Thoracic aorta (tissue), 2 donors: ENCODE data around the gene TNPO3. TPM values are rescaled to one million over a fixed set of nuclear protein-coding genes. Genes with fewer than 3 reads are reported as not detected.

Source experiments
- ATAC-seq: fragments of 150-250 bp; one replicate; pipeline ENCODE4 v1.8.0; 2017; ENCODE audit warnings: low read depth; ENCODE audit not compliant: insufficient number of reproducible peaks, low FRiP score
- DNase-seq: peaks from one replicate; pipeline ENCODE4 v3.0.0-alpha.2; 2020; ENCODE audit warnings: low spot score
- H3K27ac ChIP-seq, 2 donors: fragments of 200-600 bp; sonication (generic); 1 replicate in 1 of 2; 2 replicates in 1 of 2; pipeline ENCODE4 v1.5.1; 2016; ENCODE audit warnings: mild to moderate bottlenecking in 2 of 2, moderate library complexity in 2 of 2
- H3K27me3 ChIP-seq: fragments of 200-600 bp; sonication (generic); replicated peaks from 2 replicates; pipeline ENCODE4 v1.6.0; 2016; ENCODE audit warnings: mild to moderate bottlenecking; ENCODE audit not compliant: insufficient read depth
- H3K36me3 ChIP-seq: fragments of 200-600 bp; sonication (generic); one replicate; pipeline ENCODE4 v1.5.1; 2016
- H3K4me1 ChIP-seq, 2 donors: fragments of 200-600 bp; sonication (generic); 1 replicate in 1 of 2; 2 replicates in 1 of 2; pipeline versions ENCODE4 v1.5.1 to v1.6.0; 2016; ENCODE audit warnings: low read depth in 2 of 2, mild to moderate bottlenecking in 1 of 2; ENCODE audit not compliant: control insufficient read depth in 1 of 2
- H3K4me3 ChIP-seq: fragments of 200-600 bp; sonication (generic); 2 replicates; pipeline ENCODE4 v1.5.1; 2016; ENCODE audit warnings: mild to moderate bottlenecking
- H3K9me3 ChIP-seq: fragments of 200-600 bp; sonication (generic); 2 replicates; pipeline ENCODE4 v1.5.1; 2016
- CTCF ChIP-seq: fragments of 200-600 bp; sonication (generic); IDR thresholded peaks from one replicate; pipeline ENCODE4 v1.5.1; 2019; ENCODE audit warnings: antibody characterized with exemption
- total RNA-seq, 2 donors: library from RNA; depleted of rRNA; stranded (reverse); fragments of >200 nt; gene quantifications; one replicate each; pipeline versions ENCODE4 v1.1.0 to v1.2.3, GENCODE V29; 2016

TNPO3 gene
- total RNA-seq, 2 donors from 2014 or later, result 28.6 to 29.5 TPM

- peaks cover 34% of the 10 kb centered on the region for H3K36me3 ChIP-seq
- DNase-seq (no peak), ATAC-seq (no peak)
- no peak overlapping the region for H3K4me3 ChIP-seq
- H3K4me1 ChIP-seq, result no peaks in the 10 kb centered on the region
- H3K9me3 ChIP-seq, result no peaks in the 10 kb centered on the region
- H3K27ac ChIP-seq, result no peak overlapping the region
- H3K27me3 ChIP-seq, result no peaks in the 10 kb centered on the region
- TF ChIP-seq CTCF, result no peak
Observed at GRCh38 chr7:128963327-128963757, 91.6 kb downstream of the TNPO3 start.

- ATAC-seq (no peak), DNase-seq (no peak)
- H3K27me3 ChIP-seq, result no peaks in the 10 kb centered on the region
- no peak for TF ChIP-seq CTCF
- no peak overlapping the region for H3K27ac ChIP-seq
- H3K4me1 ChIP-seq, result no peaks in the 10 kb centered on the region
- H3K9me3 ChIP-seq, result no peaks in the 10 kb centered on the region
- peaks cover 34% of the 10 kb centered on the region for H3K36me3 ChIP-seq
- no peak overlapping the region for H3K4me3 ChIP-seq
Observed at GRCh38 chr7:128962899-128963298, 92.0 kb downstream of the TNPO3 start.

- no peak for ATAC-seq
- TF ChIP-seq CTCF, result no peak
- no peaks in the 10 kb centered on the region for H3K9me3 ChIP-seq
- H3K36me3 ChIP-seq, result peaks cover 28% of the 10 kb centered on the region
- no peak overlapping the region for H3K4me3 ChIP-seq
- no peak overlapping the region for H3K27ac ChIP-seq
- no peaks in the 10 kb centered on the region for H3K4me1 ChIP-seq
- DNase-seq, result no peak
- H3K27me3 ChIP-seq, result no peaks in the 10 kb centered on the region
Observed at GRCh38 chr7:128961030-128961659, 93.8 kb downstream of the TNPO3 start.

GRCh38 chr7:128959296-128959695 is 95.6 kb downstream of the TNPO3 start:
- ATAC-seq (no peak), DNase-seq (no peak)
- Histone ChIP-seq H3K4me3 (no peak overlapping the region), H3K36me3 (peaks cover 16% of the 10 kb centered on the region), H3K27ac (no peak overlapping the region), H3K4me1 (no peaks in the 10 kb centered on the region), H3K27me3 (no peaks in the 10 kb centered on the region), H3K9me3 (no peaks in the 10 kb centered on the region)
- no peak for TF ChIP-seq CTCF

- H3K9me3 ChIP-seq, result no peaks in the 10 kb centered on the region
- ATAC-seq, result no peak
- no peak overlapping the region for H3K4me3 ChIP-seq
- no peak for DNase-seq
- no peak for TF ChIP-seq CTCF
- H3K36me3 ChIP-seq, result peaks cover 16% of the 10 kb centered on the region
- no peaks in the 10 kb centered on the region for H3K27me3 ChIP-seq
- H3K27ac ChIP-seq, result no peak overlapping the region
- H3K4me1 ChIP-seq, result no peaks in the 10 kb centered on the region
Observed at GRCh38 chr7:128955981-128956380, 98.9 kb downstream of the TNPO3 start.
